Natural killer cell (primary cell): ENCODE results near the gene MYO1D. TPM values are rescaled to one million over a fixed set of nuclear protein-coding genes. Genes with fewer than 3 reads are reported as not detected.

Experiments
- ATAC-seq, 3 donors: fragments of 150-1000 bp in 2 of 3; fragments of 200-7000 bp in 1 of 3; cut with Tn5 transposase; 1 replicate in 1 of 3; 2 replicates in 2 of 3; pipeline ENCODE4 v1.10.0; 2021; ENCODE audit warnings: mild to moderate bottlenecking in 2 of 3, moderate library complexity in 2 of 3
- DNase-seq, 2 donors: peaks; one replicate each; pipeline versions ENCODE4 v3.0.0 to v3.0.0-alpha.2; 2013 to 2021; ENCODE audit warnings: mixed read lengths in 1 of 2
- H3K27ac ChIP-seq: one replicate; pipeline ENCODE4 v1.5.1; 2013; ENCODE audit warnings: mild to moderate bottlenecking, low read length
- H3K27me3 ChIP-seq: one replicate; pipeline ENCODE4 v1.6.1; 2013; ENCODE audit warnings: low read length; ENCODE audit not compliant: control insufficient read depth, insufficient read depth
- H3K36me3 ChIP-seq: one replicate; pipeline ENCODE4 v1.6.1; 2013; ENCODE audit warnings: low read length; ENCODE audit not compliant: control insufficient read depth, insufficient read depth
- H3K4me1 ChIP-seq: one replicate; pipeline ENCODE4 v1.6.1; 2013; ENCODE audit warnings: low read length; ENCODE audit not compliant: control insufficient read depth, insufficient read depth
- H3K4me3 ChIP-seq: one replicate; pipeline ENCODE4 v1.5.1; 2013; ENCODE audit warnings: low read length
- H3K9me3 ChIP-seq: one replicate; pipeline ENCODE4 v1.6.1; 2013; ENCODE audit warnings: low read length; ENCODE audit not compliant: control insufficient read depth, insufficient read depth
- H3K27ac Mint-ChIP-seq, 2 donors: one replicate each; pipeline ENCODE4 v1.8.0; 2022; ENCODE audit warnings: mild to moderate bottlenecking in 2 of 2, mixed read lengths in 2 of 2, moderate library complexity in 1 of 2
- H3K27me3 Mint-ChIP-seq, 2 donors: one replicate each; pipeline ENCODE4 v1.8.0; 2022; ENCODE audit warnings: low read depth in 2 of 2, mixed read lengths in 2 of 2
- H3K36me3 Mint-ChIP-seq: one replicate; pipeline ENCODE4 v1.8.0; 2022; ENCODE audit warnings: mixed read lengths
- H3K4me1 Mint-ChIP-seq, 2 donors: one replicate each; pipeline ENCODE4 v1.8.0; 2022; ENCODE audit warnings: mixed read lengths in 2 of 2
- H3K4me3 Mint-ChIP-seq: one replicate; pipeline ENCODE4 v1.8.0; 2022; ENCODE audit warnings: mild to moderate bottlenecking, moderate library complexity, mixed read lengths
- H3K9me3 Mint-ChIP-seq, 2 donors: one replicate each; pipeline ENCODE4 v1.8.0; 2022; ENCODE audit warnings: mixed read lengths in 2 of 2
- CTCF ChIP-seq: fragments of 200-600 bp; IDR thresholded peaks from one replicate; pipeline ENCODE4 v1.8.0; 2022; ENCODE audit warnings: antibody characterized with exemption
- WGBS: methylation state at CpG from one replicate; pipeline ENCODE4 v1.1.7; 2013; ENCODE audit warnings: missing lambda C conversion rate; ENCODE audit not compliant: insufficient coverage; 5-methylcytosine and 5-hydroxymethylcytosine counted together
- intact Hi-C: fragments of 100-400 bp; cut with micrococcal nuclease; formaldehyde crosslinking; loops from one replicate; pipeline ENCODE4 v1.14.2; 2022
- total RNA-seq, 4 donors: library from RNA; stranded (reverse); fragments of 120-200 nt in 1 of 4; gene quantifications; one replicate each; pipeline versions ENCODE4 v1.2.3 to v1.2.4, GENCODE V29; 2013 to 2022

The MYO1D gene
- total RNA-seq, 3 donors from 2014 or later (not counting 1 experiment from before 2014, with no cell fraction given): 6.8 to 20.2 (median 10.5) TPM

- Mint-ChIP-seq H3K9me3 (no peaks in the 10 kb centered on the region), H3K4me1 (peaks cover 54 to 65% of the 10 kb centered on the region in 2 donors), H3K27me3 (no peaks in the 10 kb centered on the region), H3K4me3 (no peak overlapping the region), H3K27ac (no peak overlapping the region), H3K36me3 (no peaks in the 10 kb centered on the region)
- TF ChIP-seq CTCF: no peak
- ATAC-seq: no peak
- 100% methylated on average over 1 of the region's 3 CpGs for WGBS
- DNase-seq: no peak
- Histone ChIP-seq H3K4me1 (peaks cover 54% of the 10 kb centered on the region), H3K36me3 (no peaks in the 10 kb centered on the region), H3K27me3 (no peaks in the 10 kb centered on the region), H3K27ac (no peak overlapping the region), H3K4me3 (no peak overlapping the region), H3K9me3 (no peaks in the 10 kb centered on the region)
- intact Hi-C loops: no loop called here
Observed at GRCh38 chr17:32513579-32513978, 363.3 kb downstream of the MYO1D start.

GRCh38 chr17:32512328-32512727 lies 364.6 kb downstream of the MYO1D start:
- Mint-ChIP-seq H3K27me3 (no peaks in the 10 kb centered on the region), H3K27ac (no peak overlapping the region), H3K4me3 (no peak overlapping the region), H3K4me1 (peaks cover 46 to 58% of the 10 kb centered on the region in 2 donors), H3K36me3 (no peaks in the 10 kb centered on the region), H3K9me3 (no peaks in the 10 kb centered on the region)
- H3K36me3 ChIP-seq: no peaks in the 10 kb centered on the region
- TF ChIP-seq CTCF: no peak
- intact Hi-C loops: no loop called here
- no peak overlapping the region for H3K27ac ChIP-seq
- peaks cover 53% of the 10 kb centered on the region for H3K4me1 ChIP-seq
- no peak overlapping the region for H3K4me3 ChIP-seq
- DNase-seq: no peak
- H3K9me3 ChIP-seq: no peaks in the 10 kb centered on the region
- H3K27me3 ChIP-seq: no peaks in the 10 kb centered on the region
- WGBS: 96% methylated on average over 2 of the region's 2 CpGs
- no peak for ATAC-seq

GRCh38 chr17:32510466-32510865 lies 366.5 kb downstream of the MYO1D start:
- H3K9me3 ChIP-seq: no peaks in the 10 kb centered on the region
- no peak for TF ChIP-seq CTCF
- no peak for DNase-seq
- Mint-ChIP-seq H3K27ac (peak overlapping the region in 1 of 2 donors; percentile 75), H3K4me1 (peaks cover 40 to 53% of the 10 kb centered on the region in 2 donors), H3K4me3 (no peak overlapping the region), H3K36me3 (no peaks in the 10 kb centered on the region), H3K27me3 (no peaks in the 10 kb centered on the region), H3K9me3 (no peaks in the 10 kb centered on the region)
- intact Hi-C loops: no loop called here
- H3K4me3 ChIP-seq: no peak overlapping the region
- H3K4me1 ChIP-seq: peaks cover 56% of the 10 kb centered on the region
- no peak for ATAC-seq
- no peak overlapping the region for H3K27ac ChIP-seq
- 97% methylated on average over 3 of the region's 7 CpGs for WGBS
- no peaks in the 10 kb centered on the region for H3K27me3 ChIP-seq
- no peaks in the 10 kb centered on the region for H3K36me3 ChIP-seq

GRCh38 chr17:32508926-32509325 lies 368.0 kb downstream of the MYO1D start:
- Mint-ChIP-seq H3K4me3 (no peak overlapping the region), H3K27me3 (no peaks in the 10 kb centered on the region), H3K9me3 (no peaks in the 10 kb centered on the region), H3K36me3 (no peaks in the 10 kb centered on the region), H3K27ac (no peak overlapping the region), H3K4me1 (peaks cover 52 to 67% of the 10 kb centered on the region in 2 donors)
- Histone ChIP-seq H3K4me1 (peaks cover 65% of the 10 kb centered on the region), H3K4me3 (no peak overlapping the region), H3K36me3 (no peaks in the 10 kb centered on the region), H3K27me3 (no peaks in the 10 kb centered on the region), H3K9me3 (no peaks in the 10 kb centered on the region), H3K27ac (no peak overlapping the region)
- DNase-seq (no peak), ATAC-seq (no peak)
- intact Hi-C loops: no loop called here
- no peak for TF ChIP-seq CTCF
- WGBS: 93% methylated on average over 5 of the region's 5 CpGs
